Gastroesophageal sphincter (tissue), 3 donors: ENCODE data around the gene TMEM170A.

Source experiments
- CTCF ChIP-seq, 4 experiments: fragments of 200-600 bp in 2 of 4; fragments of 450-650 bp in 2 of 4; sonication (generic) in 1 of 4; IDR thresholded peaks; one replicate each; pipeline ENCODE4 v1.5.1; 2017 to 2019; ENCODE audit warnings: antibody characterized with exemption in 4 of 4, mild to moderate bottlenecking in 2 of 4, moderate library complexity in 2 of 4
- POLR2A ChIP-seq, 2 donors: fragments of 450-650 bp; IDR thresholded peaks; one replicate each; pipeline ENCODE4 v1.6.1; 2017; ENCODE audit warnings: antibody characterized with exemption in 2 of 2, mild to moderate bottlenecking in 2 of 2, moderate library complexity in 1 of 2

- TF ChIP-seq CTCF (IDR thresholded peaks at IDR 0.05) (no peak), POLR2A (IDR thresholded peaks at IDR 0.05) (no peak)
Observed at GRCh38 chr16:75485230-75486013, 20.9 kb upstream of the TMEM170A start.
